ENCODE measurements around the gene IRF2BPL.
A peak's percentile ranks its signal among the peaks of the same experiment; 100 is the strongest.
"Not testable (repeated sequence)": the region's sequence is repeated elsewhere in the genome, so short reads cannot be mapped to it uniquely, and the experiment has no call there.

The IRF2BPL gene

DNA sequence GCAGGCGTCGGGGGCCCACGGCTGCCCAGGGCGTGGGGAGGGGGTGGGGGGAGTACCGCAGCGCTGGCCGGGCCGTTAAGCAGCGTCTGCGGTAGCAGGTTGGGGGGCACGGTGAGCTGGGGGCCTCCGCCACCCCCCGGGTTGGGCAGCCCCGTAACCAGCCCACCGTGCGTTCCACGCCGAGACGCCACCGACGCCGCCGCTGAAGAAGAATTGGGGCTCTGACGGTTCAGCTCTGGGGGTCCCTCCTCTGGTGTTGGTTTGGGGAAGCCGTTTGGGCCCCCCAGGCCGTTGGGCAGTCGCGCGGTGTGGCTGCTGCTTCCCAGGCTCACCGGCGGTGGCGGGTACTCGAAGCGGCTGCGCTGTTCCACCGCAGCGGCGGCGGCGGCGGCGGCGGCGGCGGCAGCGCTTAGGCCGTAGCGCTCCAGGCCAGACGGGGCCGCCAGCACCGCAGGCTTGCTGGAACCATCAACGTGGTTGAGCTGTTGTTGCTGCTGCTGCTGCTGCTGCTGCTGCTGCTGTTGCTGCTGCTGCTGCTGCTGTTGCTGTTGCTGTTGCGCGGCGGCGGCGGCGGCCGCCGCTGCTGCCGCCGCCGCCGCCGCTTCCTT, 1.5 kb downstream of the IRF2BPL start:
- H3K9me3 ChIP-seq (ENCODE audit: control insufficient read depth, insufficient read depth, low read length) = no peaks in the 10 kb centered on the region
- H3K4me1 ChIP-seq (ENCODE audit: control insufficient read depth, insufficient read depth, low read length) = peaks cover 23% of the 10 kb centered on the region
- H3K9ac ChIP-seq (ENCODE audit: low read depth, low read length) = peak overlapping the region; percentile 87
- no peaks in the 10 kb centered on the region for H3K27me3 ChIP-seq (ENCODE audit: control insufficient read depth, insufficient read depth, low read length)
- H3K4me3 ChIP-seq (ENCODE audit: low read depth, low read length) = peak overlapping the region; percentile 82
- peaks cover 13% of the 10 kb centered on the region for H3K36me3 ChIP-seq (ENCODE audit: control insufficient read depth, insufficient read depth, low read length)

DNA sequence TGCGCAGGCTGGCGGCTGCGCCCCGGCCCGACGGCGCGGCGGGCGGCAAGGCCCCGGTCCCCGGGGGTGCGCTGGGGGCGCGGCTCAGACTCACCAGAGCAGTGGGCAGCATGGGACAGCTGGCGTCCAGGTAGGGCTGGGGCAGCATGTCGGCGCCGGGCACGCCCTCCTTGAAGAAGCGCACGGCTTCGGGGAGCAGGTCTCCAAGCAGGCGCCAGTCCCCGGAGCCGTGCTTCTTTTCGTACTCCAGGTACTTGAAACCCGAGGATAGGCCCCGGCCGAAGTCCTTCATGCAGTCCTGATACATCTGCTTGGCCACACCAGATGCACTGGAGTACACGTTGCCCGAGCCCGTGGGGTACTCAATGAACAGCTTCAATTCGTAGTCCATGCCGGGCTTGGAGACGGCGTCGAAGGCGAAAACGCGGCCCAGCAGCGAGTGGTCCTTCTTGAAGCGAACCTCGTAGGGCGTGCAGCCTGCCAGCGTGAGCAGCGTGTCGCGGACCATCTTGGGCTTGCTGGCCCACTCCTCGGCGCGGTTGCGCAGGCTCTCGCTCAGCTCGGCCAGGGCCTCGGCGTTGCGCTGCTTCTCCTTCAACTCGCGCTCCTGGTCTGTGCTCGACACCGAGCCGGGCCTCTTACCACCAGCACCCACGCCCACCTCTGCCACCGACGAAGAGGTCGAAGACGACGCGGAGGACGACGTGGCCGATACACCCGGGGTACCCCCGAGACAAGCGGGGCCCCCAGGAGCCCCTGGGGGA, 2.2 kb downstream of the IRF2BPL start:
- Histone ChIP-seq H3K9ac (ENCODE audit: low read depth, low read length) (peak overlapping the region; percentile 87), H3K4me1 (ENCODE audit: control insufficient read depth, insufficient read depth, low read length) (peaks cover 16% of the 10 kb centered on the region), H3K9me3 (ENCODE audit: control insufficient read depth, insufficient read depth, low read length) (no peaks in the 10 kb centered on the region)

DNA sequence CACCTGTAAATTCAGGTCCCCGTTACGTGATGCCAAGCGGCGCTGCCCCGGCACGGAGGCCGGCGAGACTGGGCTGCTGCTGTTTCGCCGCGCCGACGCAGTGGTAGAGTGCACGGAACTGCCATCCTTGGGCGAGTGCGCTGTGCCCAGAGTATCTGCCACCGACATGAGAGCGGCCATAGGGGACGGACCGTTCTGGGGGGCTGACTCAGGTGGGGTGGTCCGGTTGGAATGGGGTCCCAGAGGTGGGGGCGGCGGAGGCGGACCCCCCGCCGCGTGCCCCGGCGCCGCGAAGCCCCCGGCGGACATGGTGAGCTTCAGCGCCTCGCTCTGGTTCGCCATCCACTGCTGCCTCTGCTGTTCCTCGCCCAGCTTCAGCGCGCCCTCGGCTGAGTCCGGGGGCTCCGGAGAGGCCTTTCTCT, 2.8 kb downstream of the IRF2BPL start:
- Histone ChIP-seq H3K27me3 (ENCODE audit: control insufficient read depth, insufficient read depth, low read length) (no peaks in the 10 kb centered on the region), H3K4me1 (ENCODE audit: control insufficient read depth, insufficient read depth, low read length) (peaks cover 12% of the 10 kb centered on the region), H3K36me3 (ENCODE audit: control insufficient read depth, insufficient read depth, low read length) (peaks cover 13% of the 10 kb centered on the region), H3K9me3 (ENCODE audit: control insufficient read depth, insufficient read depth, low read length) (no peaks in the 10 kb centered on the region), H3K4me3 (ENCODE audit: low read depth, low read length) (peak overlapping the region; percentile 82), H3K9ac (ENCODE audit: low read depth, low read length) (peak overlapping the region; percentile 87)

More for the DNA sequence above, 2.2 kb downstream of the IRF2BPL start:
- H3K27me3 ChIP-seq (ENCODE audit: control insufficient read depth, insufficient read depth, low read length) = no peaks in the 10 kb centered on the region
- peak overlapping the region; percentile 82 for H3K4me3 ChIP-seq (ENCODE audit: low read depth, low read length)
- H3K36me3 ChIP-seq (ENCODE audit: control insufficient read depth, insufficient read depth, low read length) = peaks cover 13% of the 10 kb centered on the region

DNA sequence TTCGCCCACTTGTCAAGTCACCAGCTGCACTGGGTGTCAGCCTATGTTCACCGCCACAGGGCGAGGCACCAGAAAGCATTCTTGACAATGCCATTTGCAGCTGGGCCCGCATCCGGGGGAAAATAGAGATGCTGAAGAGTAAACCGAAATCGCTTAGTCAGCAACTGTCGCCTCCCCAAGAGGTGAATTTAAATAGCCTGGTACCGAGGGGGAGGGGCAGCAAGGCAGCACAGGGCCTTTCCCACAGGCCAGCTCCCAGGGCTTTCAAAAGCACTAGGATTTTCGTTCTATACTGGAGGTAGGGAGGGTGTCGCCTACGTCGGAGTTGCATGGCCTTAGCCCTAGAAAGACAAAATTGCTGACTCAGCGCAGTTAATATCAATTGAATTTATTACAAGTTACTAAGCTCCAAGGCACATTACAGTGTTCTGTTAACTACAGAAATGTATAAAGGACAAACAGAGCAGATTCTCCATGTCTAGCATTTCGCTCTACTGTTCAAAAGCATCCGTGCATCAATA, 4.3 kb downstream of the IRF2BPL start:
- Histone ChIP-seq H3K27me3 (ENCODE audit: control insufficient read depth, insufficient read depth, low read length) (no peaks in the 10 kb centered on the region), H3K9me3 (ENCODE audit: control insufficient read depth, insufficient read depth, low read length) (no peaks in the 10 kb centered on the region), H3K4me1 (ENCODE audit: control insufficient read depth, insufficient read depth, low read length) (peaks cover 12% of the 10 kb centered on the region), H3K4me3 (ENCODE audit: low read depth, low read length) (peak overlapping the region; percentile 82), H3K36me3 (ENCODE audit: control insufficient read depth, insufficient read depth, low read length) (peaks cover 13% of the 10 kb centered on the region), H3K9ac (ENCODE audit: low read depth, low read length) (no peak overlapping the region)

DNA sequence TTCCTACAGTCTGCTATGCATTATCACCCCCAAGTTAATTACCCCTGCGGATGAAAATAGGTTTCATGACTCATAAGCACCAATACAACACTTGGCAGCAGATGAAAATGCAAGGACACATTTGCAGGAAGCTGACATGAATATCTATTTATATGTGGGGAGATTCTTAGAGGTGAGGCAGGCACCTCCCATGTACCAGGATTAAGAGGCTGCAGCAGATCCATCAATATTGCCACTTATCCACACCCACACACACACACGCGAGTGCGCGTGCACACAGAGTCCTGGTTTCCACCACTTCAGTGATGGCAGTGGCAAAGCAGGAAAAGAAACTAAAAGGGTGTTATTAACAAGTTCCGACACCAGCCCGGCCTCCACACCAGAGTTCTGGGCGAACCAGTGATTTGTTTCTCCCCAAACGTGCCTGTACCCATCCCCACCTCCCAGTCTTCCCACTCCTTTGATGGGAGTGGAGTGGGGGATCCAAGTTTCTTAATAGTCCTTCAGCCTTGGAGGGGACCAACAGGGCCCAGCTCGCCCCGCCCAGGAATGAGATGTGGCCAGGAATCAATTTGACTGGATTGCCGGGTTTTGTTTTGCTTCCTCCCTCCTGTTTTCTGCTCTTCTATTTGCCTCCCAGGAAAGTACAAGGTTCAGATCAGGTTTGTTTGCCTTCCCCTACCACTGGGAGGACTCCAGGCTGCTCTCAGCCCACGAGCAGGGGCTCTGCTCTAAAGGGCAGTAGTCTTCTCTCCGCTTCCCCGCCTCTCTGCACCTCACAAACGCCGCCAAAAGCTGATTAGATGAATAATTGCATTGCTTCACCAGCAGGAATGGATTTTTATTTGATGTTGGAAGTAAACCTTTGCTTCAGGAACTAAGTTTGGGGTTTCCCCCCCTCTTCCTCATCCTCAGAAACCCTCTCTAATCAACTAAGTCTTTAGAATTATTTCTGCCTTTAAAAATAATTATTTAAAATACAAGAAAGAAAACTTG, 5.2 kb downstream of the IRF2BPL start:
- H3K4me1 ChIP-seq (ENCODE audit: control insufficient read depth, insufficient read depth, low read length) = peaks cover 12% of the 10 kb centered on the region
- H3K36me3 ChIP-seq (ENCODE audit: control insufficient read depth, insufficient read depth, low read length) = peaks cover 13% of the 10 kb centered on the region
- peak overlapping the region; percentile 82 for H3K4me3 ChIP-seq (ENCODE audit: low read depth, low read length)
- no peaks in the 10 kb centered on the region for H3K9me3 ChIP-seq (ENCODE audit: control insufficient read depth, insufficient read depth, low read length)
- no peak overlapping the region for H3K9ac ChIP-seq (ENCODE audit: low read depth, low read length)
- no peaks in the 10 kb centered on the region for H3K27me3 ChIP-seq (ENCODE audit: control insufficient read depth, insufficient read depth, low read length)

DNA sequence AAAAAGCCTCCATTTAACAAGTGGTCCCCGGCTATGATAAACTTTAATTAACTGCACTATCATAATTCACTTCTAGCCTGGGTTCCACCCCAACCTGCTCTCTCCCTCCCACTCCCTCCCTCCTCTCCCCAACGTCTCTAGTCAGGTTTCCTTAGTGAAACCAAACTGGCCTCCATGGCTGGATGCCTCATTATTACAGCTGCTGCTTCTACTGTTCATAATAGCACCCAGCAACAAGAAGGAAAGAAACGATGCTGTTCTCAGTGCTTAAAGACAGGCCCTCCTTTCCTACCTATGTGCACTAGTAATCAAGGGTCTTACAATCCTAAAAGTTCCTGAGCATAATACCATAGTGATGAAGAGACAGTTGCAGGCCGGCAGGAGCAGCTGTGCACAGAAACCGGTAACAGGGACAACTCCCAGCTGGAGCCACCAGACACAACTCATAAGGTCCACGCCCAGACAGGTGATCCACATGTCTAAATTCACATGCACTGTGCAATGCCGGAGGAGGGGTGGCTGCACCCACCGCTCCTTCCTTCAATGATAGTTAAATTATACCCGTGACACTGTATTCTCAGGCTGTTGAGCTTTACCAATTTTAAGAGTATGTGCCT, 6.2 kb downstream of the IRF2BPL start:
- Histone ChIP-seq H3K27me3 (ENCODE audit: control insufficient read depth, insufficient read depth, low read length) (no peaks in the 10 kb centered on the region), H3K4me1 (ENCODE audit: control insufficient read depth, insufficient read depth, low read length) (peaks cover 12% of the 10 kb centered on the region), H3K9me3 (ENCODE audit: control insufficient read depth, insufficient read depth, low read length) (no peaks in the 10 kb centered on the region), H3K36me3 (ENCODE audit: control insufficient read depth, insufficient read depth, low read length) (peaks cover 13% of the 10 kb centered on the region), H3K4me3 (ENCODE audit: low read depth, low read length) (no peak overlapping the region), H3K9ac (ENCODE audit: low read depth, low read length) (no peak overlapping the region)

DNA sequence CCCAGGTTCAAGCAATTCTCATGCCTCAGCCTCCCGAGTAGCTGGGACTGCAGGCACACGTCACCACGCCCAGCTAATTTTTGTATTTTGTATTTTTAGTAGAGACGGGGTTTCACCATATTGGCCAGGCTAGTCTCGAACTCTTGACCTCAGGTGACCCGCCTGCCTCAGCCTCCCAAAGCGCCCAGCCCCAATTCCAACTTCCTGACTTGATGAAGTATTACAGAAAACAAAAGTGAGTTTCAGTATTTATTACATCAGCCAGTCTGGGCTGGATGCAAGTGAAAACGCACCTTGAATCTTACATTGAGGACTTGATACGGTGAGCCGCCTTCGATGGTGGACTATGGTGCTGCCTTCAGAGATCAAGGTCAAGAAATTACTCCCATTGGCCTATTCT, 7.1 kb downstream of the IRF2BPL start:
- H3K9me3 ChIP-seq (ENCODE audit: control insufficient read depth, insufficient read depth, low read length); H3K9ac ChIP-seq (ENCODE audit: low read depth, low read length); H3K4me3 ChIP-seq (ENCODE audit: low read depth, low read length); H3K27me3 ChIP-seq (ENCODE audit: control insufficient read depth, insufficient read depth, low read length): not testable (repeated sequence)
- Histone ChIP-seq H3K36me3 (ENCODE audit: control insufficient read depth, insufficient read depth, low read length) (peaks cover 10% of the 10 kb centered on the region), H3K4me1 (ENCODE audit: control insufficient read depth, insufficient read depth, low read length) (peaks cover 12% of the 10 kb centered on the region)

DNA sequence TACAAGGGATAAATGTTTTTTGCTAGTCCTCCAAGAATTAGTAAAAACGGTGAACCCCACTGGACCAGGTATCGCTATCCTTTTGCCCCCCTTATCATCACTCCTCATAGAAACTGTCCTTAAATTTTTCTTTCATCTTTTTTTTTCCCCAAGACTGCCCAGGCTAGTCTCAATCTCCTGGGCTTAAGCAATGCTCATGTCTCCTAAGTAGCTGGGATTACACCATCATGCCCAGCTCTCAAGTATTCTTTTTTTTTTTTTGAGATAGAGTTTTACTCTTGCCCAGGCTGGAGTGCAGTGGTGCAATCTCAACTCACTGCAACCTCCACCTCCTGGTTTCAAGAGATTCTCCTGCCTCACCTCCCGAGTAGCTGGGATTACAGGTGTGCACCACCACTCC, 9.7 kb downstream of the IRF2BPL start:
- Histone ChIP-seq H3K27me3 (ENCODE audit: control insufficient read depth, insufficient read depth, low read length) (no peaks in the 10 kb centered on the region), H3K9me3 (ENCODE audit: control insufficient read depth, insufficient read depth, low read length) (no peaks in the 10 kb centered on the region), H3K9ac (ENCODE audit: low read depth, low read length) (no peak overlapping the region), H3K4me3 (ENCODE audit: low read depth, low read length) (no peak overlapping the region), H3K4me1 (ENCODE audit: control insufficient read depth, insufficient read depth, low read length) (peaks cover 12% of the 10 kb centered on the region), H3K36me3 (ENCODE audit: control insufficient read depth, insufficient read depth, low read length) (no peaks in the 10 kb centered on the region)

DNA sequence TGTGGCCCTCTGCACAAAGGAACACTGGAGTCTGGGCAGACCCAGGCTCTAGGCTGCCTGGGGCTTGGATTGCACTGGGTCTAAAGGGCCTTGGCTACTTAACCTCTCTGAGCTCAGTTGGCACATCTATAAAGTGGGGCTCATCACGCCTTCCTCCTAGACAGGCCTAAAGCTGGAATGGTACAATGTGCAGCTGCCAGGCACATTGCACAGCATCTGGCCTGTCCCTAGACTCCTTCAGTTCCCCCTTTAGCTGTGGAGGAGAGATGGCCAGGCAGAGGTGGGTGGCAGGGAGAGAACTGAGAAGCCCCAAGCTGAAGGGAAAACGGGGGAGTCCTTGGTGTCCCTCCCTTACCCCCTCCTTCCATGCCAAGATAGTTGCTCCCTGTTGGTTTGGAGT, 10.8 kb downstream of the IRF2BPL start:
- no peaks in the 10 kb centered on the region for H3K36me3 ChIP-seq (ENCODE audit: control insufficient read depth, insufficient read depth, low read length)
- no peak overlapping the region for H3K9ac ChIP-seq (ENCODE audit: low read depth, low read length)
- no peak overlapping the region for H3K4me3 ChIP-seq (ENCODE audit: low read depth, low read length)
- H3K27me3 ChIP-seq (ENCODE audit: control insufficient read depth, insufficient read depth, low read length) = no peaks in the 10 kb centered on the region
- H3K4me1 ChIP-seq (ENCODE audit: control insufficient read depth, insufficient read depth, low read length) = peaks cover 5% of the 10 kb centered on the region
- no peaks in the 10 kb centered on the region for H3K9me3 ChIP-seq (ENCODE audit: control insufficient read depth, insufficient read depth, low read length)

DNA sequence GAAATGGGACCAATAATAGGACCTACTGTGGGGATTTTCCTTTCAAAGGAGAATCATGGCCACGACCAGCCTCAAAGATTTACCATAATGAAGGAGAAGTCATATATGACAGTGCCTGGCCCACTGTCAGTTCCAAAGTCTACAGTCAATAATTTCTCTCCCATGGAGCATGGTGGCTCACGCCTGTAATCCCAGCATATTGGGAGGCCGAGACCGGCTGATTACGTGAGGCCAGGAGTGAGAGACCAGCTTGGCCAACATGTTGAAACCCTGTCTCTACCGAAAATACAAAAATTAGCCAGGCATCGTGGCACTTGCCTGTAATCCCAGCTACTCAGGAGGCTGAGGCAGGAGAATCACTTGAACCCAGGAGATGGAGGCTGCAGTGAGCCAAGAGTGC, 13.8 kb downstream of the IRF2BPL start:
- Histone ChIP-seq H3K4me3 (ENCODE audit: low read depth, low read length) (no peak overlapping the region), H3K36me3 (ENCODE audit: control insufficient read depth, insufficient read depth, low read length) (no peaks in the 10 kb centered on the region), H3K27me3 (ENCODE audit: control insufficient read depth, insufficient read depth, low read length) (no peaks in the 10 kb centered on the region), H3K9me3 (ENCODE audit: control insufficient read depth, insufficient read depth, low read length) (no peaks in the 10 kb centered on the region), H3K4me1 (ENCODE audit: control insufficient read depth, insufficient read depth, low read length) (peaks cover 2% of the 10 kb centered on the region), H3K9ac (ENCODE audit: low read depth, low read length) (no peak overlapping the region)

DNA sequence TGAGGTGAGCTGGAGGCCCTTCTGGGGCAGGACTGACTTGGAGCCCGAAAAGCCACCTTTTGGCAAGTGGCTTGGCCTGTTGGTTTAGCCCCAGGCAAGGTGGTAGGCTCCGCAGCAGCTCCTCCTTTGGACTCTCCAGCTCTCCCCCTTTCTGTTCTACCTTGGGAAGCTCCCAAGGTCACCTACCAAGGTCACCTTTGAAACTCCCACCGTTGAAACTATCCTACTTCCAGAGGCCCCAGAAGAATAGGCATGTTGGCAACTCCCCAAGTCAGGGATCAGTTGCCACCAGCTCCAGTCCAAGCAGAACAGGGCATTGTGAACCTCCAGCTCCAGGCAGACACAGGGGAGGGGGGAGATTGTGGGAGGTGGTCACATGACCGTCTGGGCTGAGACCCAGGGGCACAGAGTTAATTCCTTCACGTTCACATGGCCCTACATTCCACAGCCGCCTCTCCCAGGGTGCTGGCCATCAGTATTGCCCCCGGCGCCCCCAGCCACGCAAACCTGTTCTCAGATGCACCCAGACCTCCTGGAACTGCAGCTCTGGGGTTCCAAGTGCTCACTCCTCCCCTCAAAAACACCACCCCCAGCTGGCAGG, 14.4 kb downstream of the IRF2BPL start:
- H3K4me3 ChIP-seq (ENCODE audit: low read depth, low read length) = no peak overlapping the region
- no peaks in the 10 kb centered on the region for H3K36me3 ChIP-seq (ENCODE audit: control insufficient read depth, insufficient read depth, low read length)
- H3K9ac ChIP-seq (ENCODE audit: low read depth, low read length) = no peak overlapping the region
- no peaks in the 10 kb centered on the region for H3K9me3 ChIP-seq (ENCODE audit: control insufficient read depth, insufficient read depth, low read length)
- H3K4me1 ChIP-seq (ENCODE audit: control insufficient read depth, insufficient read depth, low read length) = peaks cover 2% of the 10 kb centered on the region
- no peaks in the 10 kb centered on the region for H3K27me3 ChIP-seq (ENCODE audit: control insufficient read depth, insufficient read depth, low read length)
